KOPT-K1 (cell line): Measurements from ENCODE around the gene KLHL3.

Experiments used
- H3K27ac ChIP-seq: fragments of 200-600 bp; sonication (generic); 2 replicates; pipeline ENCODE4 v1.5.1; 2016; ENCODE audit warnings: antibody characterized with exemption, mild to moderate bottlenecking, low read depth, low read length; ENCODE audit not compliant: poor library complexity, severe bottlenecking
- H3K36me3 ChIP-seq: fragments of 200-600 bp; sonication (generic); 2 replicates; pipeline ENCODE4 v1.5.1; 2017; ENCODE audit warnings: antibody characterized with exemption, mild to moderate bottlenecking, low read length, moderate library complexity; ENCODE audit not compliant: insufficient read depth
- H3K9me3 ChIP-seq: fragments of 200-600 bp; sonication (generic); 2 replicates; pipeline ENCODE4 v1.5.1; 2017; ENCODE audit warnings: antibody characterized with exemption, low read length, mild to moderate bottlenecking; ENCODE audit not compliant: insufficient read depth, poor library complexity, severe bottlenecking

Gene KLHL3

GRCh38 chr5:137570070-137570469 is 165.8 kb downstream of the KLHL3 start:
- H3K9me3 ChIP-seq: peaks cover 4% of the 10 kb centered on the region

More at GRCh38 chr5:137570070-137570469, 165.8 kb downstream of the KLHL3 start:
- no peak overlapping the region for H3K27ac ChIP-seq
- H3K36me3 ChIP-seq: no peaks in the 10 kb centered on the region
